GM21786 (cell line): ENCODE data around the gene HIC2.
"Not testable (repeated sequence)": the region's sequence is repeated elsewhere in the genome, so short reads cannot be mapped to it uniquely, and the experiment has no call there.

Experiments
- ATAC-seq: cut with Tn5 transposase; IDR thresholded peaks from one replicate; pipeline ENCODE4 v1.9.1; 2021; ENCODE audit not compliant: unreplicated experiment

The HIC2 gene

GRCh38 chr22:21490556-21490955 is 73.4 kb downstream of the HIC2 start:
- ATAC-seq = not testable (repeated sequence)

GRCh38 chr22:21492271-21492670 is 75.1 kb downstream of the HIC2 start:
- ATAC-seq = not testable (repeated sequence)

- not testable (repeated sequence) for ATAC-seq
Measured at GRCh38 chr22:21493789-21494782, 76.9 kb downstream of the HIC2 start.

GRCh38 chr22:21497984-21498383 is 80.8 kb downstream of the HIC2 start:
- not testable (repeated sequence) for ATAC-seq

GRCh38 chr22:21498489-21498888 is 81.3 kb downstream of the HIC2 start:
- not testable (repeated sequence) for ATAC-seq

GRCh38 chr22:21499623-21500506 is 82.7 kb downstream of the HIC2 start:
- ATAC-seq = not testable (repeated sequence)
